ENCODE results near the gene LSAMP. TPM values are rescaled to one million over a fixed set of nuclear protein-coding genes. Genes with fewer than 3 reads are reported as not detected.

LSAMP gene
- polyA plus RNA-seq, 1 of the 3 experiments (the other 2 are of a cell fraction), result 6.6 TPM

GRCh38 chr3:116318370-116318769 lies 126.9 kb downstream of the LSAMP start (continued):
- no peak for TF ChIP-seq USF1 (IDR thresholded peaks at IDR 0.05; ENCODE audit: borderline replicate concordance, low read depth)

GRCh38 chr3:116316771-116317170 lies 128.5 kb downstream of the LSAMP start:
- no peaks in the 10 kb centered on the region for H3K79me2 ChIP-seq (ENCODE audit: insufficient read depth)
- POLR2A ChIA-PET, result no interaction called here
- peaks cover 0 to 7% of the 10 kb centered on the region in 2 experiments; a peak in 2 of 4 replicates for H3K4me1 ChIP-seq (ENCODE audit: control insufficient read depth in 1 of 2, insufficient read depth in 2 of 2, low read depth in 1 of 2, low read length in 1 of 2)
- H3K9ac ChIP-seq, result no peak overlapping the region
- WGBS (ENCODE audit: low lambda C conversion rate), result 82% methylated on average over 3 of the region's 3 CpGs
- CTCF ChIA-PET, result no interaction called here
- no peak overlapping the region for H2AFZ ChIP-seq (ENCODE audit: low read depth)
- H3K4me3 ChIP-seq (ENCODE audit: low read depth in 2 of 2, low read length in 1 of 2), result no peak overlapping the region
- DNase-seq, result no peak
- H3K9me2 ChIP-seq, result no peaks in the 10 kb centered on the region
- H3K36me3 ChIP-seq (replicated peaks in 1 of 2; ENCODE audit: control insufficient read depth in 1 of 2, insufficient read depth in 2 of 2, low read length in 1 of 2), result no peaks in the 10 kb centered on the region
- H3K27me3 ChIP-seq (ENCODE audit: insufficient read depth), result no peaks in the 10 kb centered on the region
- H3K4me2 ChIP-seq, result no peak overlapping the region
- H3K27ac ChIP-seq (ENCODE audit: low read depth in 2 of 2, low read length in 1 of 2), result no peak overlapping the region
- H3K9me3 ChIP-seq, result no peaks in the 10 kb centered on the region
- H3F3A ChIP-seq (replicated peaks; ENCODE audit: insufficient read depth), result no peaks in the 10 kb centered on the region
- TF ChIP-seq TEAD4 (IDR thresholded peaks at IDR 0.05; ENCODE audit: borderline replicate concordance, insufficient read depth), result no peak
- no peak for TF ChIP-seq USF2 (IDR thresholded peaks at IDR 0.05; ENCODE audit: borderline replicate concordance, low read depth, low read length)
- TF ChIP-seq CHD2 (IDR thresholded peaks at IDR 0.05; ENCODE audit: low read length, partially characterized antibody), result no peak
- TF ChIP-seq CTCF (IDR thresholded peaks at IDR 0.05), result no peak
- H4K20me1 ChIP-seq (ENCODE audit: insufficient read depth), result no peaks in the 10 kb centered on the region

DNA sequence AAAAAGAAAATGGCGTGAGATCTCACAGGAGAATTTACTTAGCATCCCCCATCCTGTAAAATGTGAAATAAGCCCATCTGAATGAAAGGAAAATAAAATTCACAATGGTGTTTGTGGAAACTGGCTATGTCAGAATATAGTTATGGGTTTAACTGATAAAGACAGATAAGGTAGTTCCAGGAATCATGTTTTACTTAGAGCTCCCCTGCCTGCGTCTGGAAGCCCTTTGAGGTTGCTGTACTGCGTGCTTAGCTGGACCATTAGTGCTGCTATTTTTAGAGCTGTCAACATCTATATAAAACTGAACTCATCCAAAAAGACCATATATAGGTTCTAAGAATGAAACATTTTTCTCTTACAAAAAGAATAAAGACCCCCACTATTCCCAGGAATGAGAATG lies 130.8 kb downstream of the LSAMP start:
- Histone ChIP-seq H3K4me1 (ENCODE audit: control insufficient read depth in 1 of 2, insufficient read depth in 2 of 2, low read depth in 1 of 2, low read length in 1 of 2) (peaks cover 0 to 7% of the 10 kb centered on the region in 2 experiments; a peak in 2 of 4 replicates), H3K9ac (no peak overlapping the region), H3K79me2 (ENCODE audit: insufficient read depth) (no peaks in the 10 kb centered on the region), H3F3A (replicated peaks; ENCODE audit: insufficient read depth) (no peaks in the 10 kb centered on the region), H4K20me1 (ENCODE audit: insufficient read depth) (no peaks in the 10 kb centered on the region), H2AFZ (ENCODE audit: low read depth) (no peak overlapping the region), H3K27ac (ENCODE audit: low read depth in 2 of 2, low read length in 1 of 2) (peak overlapping the region; percentile 37 to 71; a peak in 3 of 4 replicates), H3K27me3 (ENCODE audit: insufficient read depth) (no peaks in the 10 kb centered on the region), H3K9me3 (no peaks in the 10 kb centered on the region), H3K9me2 (no peaks in the 10 kb centered on the region), H3K36me3 (replicated peaks in 1 of 2; ENCODE audit: control insufficient read depth in 1 of 2, insufficient read depth in 2 of 2, low read length in 1 of 2) (no peaks in the 10 kb centered on the region), H3K4me3 (ENCODE audit: low read depth in 2 of 2, low read length in 1 of 2) (no peak overlapping the region), H3K4me2 (no peak overlapping the region; the same call in 1 of the 2 replicates)
- 37% methylated on average over 3 of the region's 3 CpGs for WGBS (ENCODE audit: low lambda C conversion rate)
- peak; percentile 19 for DNase-seq
- CTCF ChIA-PET, result no interaction called here
- POLR2A ChIA-PET, result no interaction called here
- TF ChIP-seq, protein P1, sequence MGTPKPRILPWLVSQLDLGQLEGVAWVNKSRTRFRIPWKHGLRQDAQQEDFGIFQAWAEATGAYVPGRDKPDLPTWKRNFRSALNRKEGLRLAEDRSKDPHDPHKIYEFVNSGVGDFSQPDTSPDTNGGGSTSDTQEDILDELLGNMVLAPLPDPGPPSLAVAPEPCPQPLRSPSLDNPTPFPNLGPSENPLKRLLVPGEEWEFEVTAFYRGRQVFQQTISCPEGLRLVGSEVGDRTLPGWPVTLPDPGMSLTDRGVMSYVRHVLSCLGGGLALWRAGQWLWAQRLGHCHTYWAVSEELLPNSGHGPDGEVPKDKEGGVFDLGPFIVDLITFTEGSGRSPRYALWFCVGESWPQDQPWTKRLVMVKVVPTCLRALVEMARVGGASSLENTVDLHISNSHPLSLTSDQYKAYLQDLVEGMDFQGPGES (IDR thresholded peaks at IDR 0.05; ENCODE audit: low read depth, low read length), result no peak
- no peak for TF ChIP-seq EZH2phosphoT487 (IDR thresholded peaks at IDR 0.05; ENCODE audit: borderline replicate concordance, low read depth)
- no peak for TF ChIP-seq NRF1 (IDR thresholded peaks at IDR 0.05; ENCODE audit: low read depth, low read length)
- peak; percentile 35; the same call in 1 of the 2 replicates for TF ChIP-seq RXRA (IDR thresholded peaks at IDR 0.05; ENCODE audit: borderline replicate concordance, low read depth)
- 0 out of 2 replicates have a peak, but pooled peaks have one; percentile 54 for TF ChIP-seq FOXM1 (IDR thresholded peaks at IDR 0.05; ENCODE audit: low read depth)
- TF ChIP-seq RAD21 (IDR thresholded peaks at IDR 0.05; ENCODE audit: low read length), result no peak
- TF ChIP-seq TCF12 (IDR thresholded peaks at IDR 0.05), result peak; percentile 88
- TF ChIP-seq NFIC (IDR thresholded peaks at IDR 0.05; ENCODE audit: borderline replicate concordance), result no peak
- TF ChIP-seq GABPA (IDR thresholded peaks at IDR 0.05; ENCODE audit: low read depth), result no peak
- TF ChIP-seq MXI1 (IDR thresholded peaks at IDR 0.05; ENCODE audit: low read depth, low read length), result no peak
- TF ChIP-seq SIN3A (IDR thresholded peaks at IDR 0.05; ENCODE audit: borderline replicate concordance, low read depth, low read length), result no peak
- no peak for TF ChIP-seq FOSL2 (IDR thresholded peaks at IDR 0.05; ENCODE audit: borderline replicate concordance, low read depth)
- TF ChIP-seq JUND (IDR thresholded peaks at IDR 0.05), result peak; percentile 62; the same call in 1 of the 2 replicates
- no peak for TF ChIP-seq ELF1 (IDR thresholded peaks at IDR 0.05)
- TF ChIP-seq PBX3 (IDR thresholded peaks at IDR 0.05), result peak; percentile 82
- TF ChIP-seq RCOR1 (IDR thresholded peaks at IDR 0.05; ENCODE audit: low read length), result no peak
- no peak for TF ChIP-seq SMC3 (IDR thresholded peaks at IDR 0.05; ENCODE audit: low read depth, low read length)
- no peak for TF ChIP-seq CHD2 (IDR thresholded peaks at IDR 0.05; ENCODE audit: low read length, partially characterized antibody)

Measured in SK-N-SH (cell line).